GM12878 (cell line): Measurements from ENCODE around the gene CPNE6. TPM values are rescaled to one million over a fixed set of nuclear protein-coding genes. Genes with fewer than 3 reads are reported as not detected.

Experiments
- ATAC-seq: fragments of 200-7000 bp; cut with Tn5 transposase; 3 replicates; pipeline ENCODE4 v1.9.1; 2020; ENCODE audit warnings: mild to moderate bottlenecking, moderate library complexity
- BruUV-seq: library from RNA; stranded (reverse); fragments of 400-500 nt; replicated peaks from 2 replicates; lab custom pipeline; 2021; lab: Mats Ljungman, UMichigan
- CTCF ChIA-PET: fragments of 300-600 bp; sonication (Branson Sonifier 250); formaldehyde crosslinking; extraction: SDS; loops from one replicate; lab custom pipeline; 2021; ENCODE audit warnings: inconsistent platforms; lab: Yijun Ruan, JAX
- POLR2A ChIA-PET: fragments of 350-600 bp; formaldehyde crosslinking; extraction: SDS; loops from one replicate; lab custom pipeline; 2021; ENCODE audit warnings: inconsistent platforms; lab: Charles Lee
- RAD21 ChIA-PET: fragments of 300-600 bp; sonication (Branson Sonifier 250); formaldehyde crosslinking; loops from one replicate; lab custom pipeline; 2023; ENCODE audit warnings: antibody characterized with exemption; ENCODE audit not compliant: unreplicated experiment; lab: Charles Lee
- SMC1A ChIA-PET: fragments of 300-600 bp; sonication (Branson Sonifier 250); formaldehyde crosslinking; loops from one replicate; lab custom pipeline; 2023; ENCODE audit not compliant: unreplicated experiment, uncharacterized antibody; lab: Charles Lee
- DNase-seq: peaks from one replicate; pipeline ENCODE4 v3.0.0-alpha.2; 2011; ENCODE audit warnings: low read depth, low spot score
- FAIRE-seq: peaks from 3 replicates; lab custom pipeline; 2011; peaks lifted over from hg19 to GRCh38; lab: Jason Lieb, UNC
- H2AFZ ChIP-seq: 2 replicates; pipeline ENCODE4 v1.6.0; 2011; ENCODE audit warnings: low read depth, low read length, control low read depth; ENCODE audit not compliant: control insufficient read depth
- H3K27ac ChIP-seq: 2 replicates; pipeline ENCODE4 v1.5.1; 2011; ENCODE audit warnings: control low read depth; ENCODE audit not compliant: control insufficient read depth, insufficient read depth
- H3K27me3 ChIP-seq, 2 experiments: replicated peaks in 1 of 2; 2 replicates each; pipeline versions ENCODE4 v1.6.0 to v1.6.1; 2011; ENCODE audit warnings: low read length in 1 of 2; ENCODE audit not compliant: control insufficient read depth in 2 of 2, insufficient read depth in 2 of 2
- H3K36me3 ChIP-seq, 2 experiments: 2 replicates each; pipeline ENCODE4 v1.5.1; 2011; ENCODE audit warnings: low read length in 1 of 2; ENCODE audit not compliant: control insufficient read depth in 2 of 2, insufficient read depth in 2 of 2
- H3K4me1 ChIP-seq: 2 replicates; pipeline ENCODE4 v1.6.1; 2011; ENCODE audit warnings: mild to moderate bottlenecking, low read length, moderate library complexity, mixed read lengths; ENCODE audit not compliant: control insufficient read depth, insufficient read depth
- H3K4me2 ChIP-seq: 2 replicates; pipeline ENCODE4 v1.6.0; 2011; ENCODE audit warnings: control low read depth; ENCODE audit not compliant: control insufficient read depth, insufficient read depth
- H3K4me3 ChIP-seq: fragments of 200-600 bp; sonication (generic); 2 replicates; pipeline ENCODE4 v1.5.1; 2016
- H3K79me2 ChIP-seq: 2 replicates; pipeline ENCODE4 v1.6.0; 2011; ENCODE audit warnings: low read length; ENCODE audit not compliant: control insufficient read depth, insufficient read depth
- H3K9ac ChIP-seq: 2 replicates; pipeline ENCODE4 v1.8.0; 2011; ENCODE audit warnings: low read length, control low read depth, mixed read lengths; ENCODE audit not compliant: control insufficient read depth, insufficient read depth
- H3K9me3 ChIP-seq: replicated peaks from 3 replicates; pipeline ENCODE4 v1.5.1; 2011; ENCODE audit warnings: mild to moderate bottlenecking, low read length; ENCODE audit not compliant: control insufficient read depth, insufficient read depth
- H4K20me1 ChIP-seq: 2 replicates; pipeline ENCODE4 v1.6.0; 2011; ENCODE audit not compliant: control insufficient read depth, insufficient read depth
- BHLHE40 ChIP-seq, 2 experiments: fragments of 450-650 bp in 1 of 2; IDR thresholded peaks; 2 replicates each; pipeline ENCODE4 v1.6.1; 2011 to 2017; ENCODE audit warnings: low read depth in 2 of 2, borderline replicate concordance in 1 of 2, improper control_type of control experiment in 1 of 2, low read length in 1 of 2, mild to moderate bottlenecking in 1 of 2
- CEBPZ ChIP-seq: fragments of 150-350 bp; IDR thresholded peaks from 2 replicates; pipeline ENCODE4 v1.6.1; 2016; ENCODE audit warnings: low read depth, low read length
- E4F1 ChIP-seq: fragments of 450-650 bp; IDR thresholded peaks from 2 replicates; pipeline ENCODE4 v1.6.1; 2018; ENCODE audit warnings: borderline replicate concordance, mild to moderate bottlenecking; ENCODE audit not compliant: partially characterized antibody
- EP300 ChIP-seq, 2 experiments: fragments of 150-350 bp in 1 of 2; IDR thresholded peaks; 2 replicates each; pipeline ENCODE4 v1.6.1; 2011 to 2012; ENCODE audit warnings: low read depth in 2 of 2, low read length in 2 of 2, borderline replicate concordance in 1 of 2, improper control_type of control experiment in 1 of 2, inconsistent platforms in 1 of 2; ENCODE audit not compliant: control insufficient read depth in 1 of 2
- HCFC1 ChIP-seq: fragments of 150-350 bp; IDR thresholded peaks from 2 replicates; pipeline ENCODE4 v1.6.1; 2014; ENCODE audit warnings: low read length
- IKZF1 ChIP-seq: fragments of 450-650 bp; conservative IDR thresholded peaks from 2 replicates; pipeline ENCODE4 v1.6.1; 2017; ENCODE audit warnings: antibody characterized with exemption, mild to moderate bottlenecking
- MTA2 ChIP-seq: fragments of 450-650 bp; IDR thresholded peaks from 2 replicates; pipeline ENCODE4 v1.6.1; 2016; ENCODE audit warnings: low read depth, mild to moderate bottlenecking, moderate library complexity
- SUPT20H ChIP-seq: IDR thresholded peaks from 2 replicates; pipeline ENCODE4 v1.6.1; 2011; ENCODE audit warnings: low read depth, mild to moderate bottlenecking, low read length, moderate library complexity, borderline replicate concordance; ENCODE audit not compliant: control insufficient read depth
- TCF3 ChIP-seq: IDR thresholded peaks from 2 replicates; pipeline ENCODE4 v1.6.1; 2012; ENCODE audit warnings: low read depth, mild to moderate bottlenecking, low read length, borderline replicate concordance; ENCODE audit not compliant: insufficient read depth
- USF2 ChIP-seq: IDR thresholded peaks from 2 replicates; pipeline ENCODE4 v1.6.1; 2011; ENCODE audit warnings: low read depth, low read length, improper control_type of control experiment, borderline replicate concordance
- ZBTB4 ChIP-seq: fragments of 450-650 bp; formaldehyde crosslinking; IDR thresholded peaks from 2 replicates; pipeline ENCODE4 v1.4.0; 2022; ENCODE audit warnings: mild to moderate bottlenecking, moderate library complexity
- WGBS: methylation state at CpG from one replicate; pipeline ENCODE4 v1.1.6; 2016; ENCODE audit warnings: low lambda C conversion rate; ENCODE audit not compliant: insufficient replicate concordance, insufficient coverage; ENCODE audit errors: missing lambda C conversion rate; 5-methylcytosine and 5-hydroxymethylcytosine counted together
- in situ Hi-C: fragments of 300-500 bp; cut with MboI; formaldehyde crosslinking; loops from 9 replicates; pipeline ENCODE4 v1.14.3; 2018; ENCODE audit warnings: mixed read lengths
- intact Hi-C: fragments of 100-400 bp; cut with micrococcal nuclease; formaldehyde crosslinking; loops from one replicate; pipeline ENCODE4 v1.14.2; 2022; ENCODE audit not compliant: unreplicated experiment
- polyA plus RNA-seq, 11 experiments: library from polyadenylated mRNA; depleted of rRNA in 4 of 11; unstranded in 6 of 11; stranded (reverse) in 5 of 11; fragments of >200 nt; fragmentation: Nextera tagmentation in 4 of 11; fragmentation: Illumina TruSeq in 1 of 11; extraction: Ambion mirVana in 4 of 11; extraction: Trizol in 1 of 11; gene quantifications; 1 replicate in 1 of 11; 2 replicates in 10 of 11; pipeline versions ENCODE4 v1.2.1 to v1.2.3, GENCODE V29; 2011 to 2016; ENCODE audit warnings: inconsistent platforms in 2 of 11, missing spikeins in 2 of 11, low read depth in 1 of 11
- total RNA-seq, 4 experiments: library from RNA; depleted of rRNA in 3 of 4; stranded (reverse); fragments of >200 nt in 3 of 4; fragmentation: Illumina TruSeq in 1 of 4; extraction: Trizol in 1 of 4; gene quantifications; 2 replicates each; pipeline versions ENCODE4 v1.2.1 to v1.2.3, GENCODE V29; 2013 to 2021

CPNE6 gene
- total and polyA plus RNA-seq, 10 of the 15 experiments (the other 5 are each of a cell fraction or from before 2014, with no cell fraction given), result 0.06 to 0.43 (median 0.18) TPM; not detected in 3

GRCh38 chr14:24058951-24059475, 12.3 kb upstream of the CPNE6 start:
- WGBS, result 61% methylated on average over 10 of the region's 10 CpGs
- Histone ChIP-seq H3K79me2 (no peaks in the 10 kb centered on the region), H3K27me3 (no peaks in the 10 kb centered on the region; a peak in 1 of 4 replicates), H3K4me3 (no peak overlapping the region), H2AFZ (no peak overlapping the region), H4K20me1 (no peaks in the 10 kb centered on the region), H3K4me2 (no peak overlapping the region), H3K4me1 (no peaks in the 10 kb centered on the region), H3K36me3 (no peaks in the 10 kb centered on the region), H3K9me3 (no peaks in the 10 kb centered on the region), H3K27ac (no peak overlapping the region), H3K9ac (no peak overlapping the region)
- SMC1A ChIA-PET, result interaction anchor here (0.8 to 4.3 kb wide), 19 partner anchors 11 to 470 kb away, joined by 3 to 122 read pairs (median 5); partner anchors contain the start of genes DCAF11, IRF9 and NRL
- BruUV-seq, result no TSS peak
- FAIRE-seq (no peak), ATAC-seq (no peak; the same call in 2 of the 3 replicates), DNase-seq (no peak)
- CTCF ChIA-PET, result interaction anchor here (0.8 to 6.3 kb wide), 21 partner anchors 8 to 275 kb away, joined by 3 to 197 read pairs (median 6); partner anchors contain the start of genes DCAF11, EMC9, IRF9 and NRL
- POLR2A ChIA-PET, result interaction anchor here (0.5 to 2.6 kb wide), 11 partner anchors 21 to 153 kb away, joined by 3 to 18 read pairs (median 5); partner anchors contain the start of genes DCAF11, EMC9, NRL and PCK2
- intact Hi-C loops (loop anchor here (1.0 kb wide), 3 partner anchors 31 to 102 kb away; partner anchors contain the start of gene IRF9), in situ Hi-C loops (loop anchor here (5.0 kb wide), 1 partner anchor 33 kb away; the partner anchor contains the start of gene PCK2)
- RAD21 ChIA-PET, result interaction anchor here (1.0 to 7.2 kb wide), 13 partner anchors 15 to 274 kb away, joined by 3 to 140 read pairs (median 10); partner anchors contain the start of genes CIDEB, DCAF11, IRF9 and NRL
- TF ChIP-seq USF2 (no peak), SUPT20H (no peak), ZBTB4 (CRISPR knock-in tag) (no peak), HCFC1 (no peak), EP300 (IDR thresholded peaks at IDR 0.05; ENCODE audit: borderline replicate concordance in 1 of 2, control insufficient read depth in 1 of 2, low read depth in 2 of 2, low read length in 2 of 2) (no peak), E4F1 (no peak), BHLHE40 (IDR thresholded peaks at IDR 0.05; ENCODE audit: borderline replicate concordance in 1 of 2, low read depth in 2 of 2, low read length in 1 of 2) (no peak), IKZF1 (no peak), MTA2 (no peak), TCF3 (no peak), CEBPZ (no peak)
